ENCODE results near the gene ENDOD1. TPM values are rescaled to one million over a fixed set of nuclear protein-coding genes. Genes with fewer than 3 reads are reported as not detected.
"Not testable (repeated sequence)": the region's sequence is repeated elsewhere in the genome, so short reads cannot be mapped to it uniquely, and the experiment has no call there.

Gene ENDOD1
- total RNA-seq, 1 donor from 2014 or later = 64.8 TPM

GRCh38 chr11:95102733-95103132 is 13.1 kb downstream of the ENDOD1 start:
- DNase-seq (ENCODE audit: low read depth) = no peak

GRCh38 chr11:95103701-95104100 is 14.1 kb downstream of the ENDOD1 start:
- DNase-seq (ENCODE audit: low read depth) = no peak

DNA sequence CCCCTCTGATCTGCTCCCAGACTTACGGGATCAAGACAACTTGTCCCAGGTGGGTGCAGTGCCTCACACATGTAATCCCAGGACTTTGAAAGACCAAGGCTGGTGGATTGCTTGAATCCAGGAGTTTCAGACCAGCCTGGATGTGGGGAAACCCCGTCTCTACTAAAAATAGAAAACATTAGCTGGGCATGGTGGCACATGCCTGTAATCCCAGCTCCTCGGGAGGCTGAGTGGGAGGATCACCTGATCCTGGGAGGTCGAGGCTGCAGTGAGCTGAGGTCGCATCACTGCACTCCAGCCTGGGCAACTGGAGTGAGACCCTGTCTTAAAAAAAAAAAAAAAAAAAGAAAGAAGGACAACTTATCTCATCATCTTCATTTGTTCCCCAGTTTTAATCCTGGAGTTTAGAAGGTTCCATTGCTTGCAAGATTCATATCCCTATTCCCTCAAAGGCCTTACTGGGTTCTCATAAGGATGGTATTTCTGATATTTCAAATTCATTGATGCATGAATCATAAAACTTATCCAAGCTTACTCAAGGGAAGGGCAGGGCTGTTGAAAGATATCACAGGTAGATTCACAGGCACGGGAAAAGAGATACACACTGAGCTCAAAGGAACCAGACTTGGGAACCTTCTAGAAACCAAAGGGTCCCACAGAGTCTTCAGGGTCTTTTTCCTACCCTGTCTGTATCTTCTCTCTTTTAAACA is 14.6 kb downstream of the ENDOD1 start:
- peak; percentile 55 for DNase-seq (ENCODE audit: low read depth)

- DNase-seq (ENCODE audit: low read depth) = peak; percentile 87
Observed at GRCh38 chr11:95104856-95105255, 15.2 kb downstream of the ENDOD1 start.

DNA sequence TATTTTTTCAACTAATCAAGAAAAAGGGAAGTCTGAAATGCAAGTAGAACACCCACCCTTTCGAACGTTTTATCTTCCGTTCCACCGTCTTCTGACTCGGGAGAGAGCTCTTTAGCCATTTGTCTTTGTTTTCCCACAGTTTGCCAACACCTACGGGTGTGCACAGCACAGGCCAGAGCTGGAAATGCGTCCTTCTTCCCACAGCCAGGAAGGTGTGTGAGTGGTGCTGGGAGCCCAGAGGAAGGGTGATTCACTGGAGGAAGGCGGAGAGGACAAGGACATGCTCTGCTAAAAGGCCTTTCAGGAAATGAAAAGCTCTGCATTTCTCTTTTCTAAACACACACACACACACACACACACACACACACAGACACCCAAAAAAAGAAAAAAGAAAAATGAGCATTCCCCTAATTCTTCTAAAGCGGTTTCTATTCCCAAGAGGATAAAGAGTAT is 18.5 kb downstream of the ENDOD1 start:
- peak; percentile 37 for DNase-seq (ENCODE audit: low read depth)

DNA sequence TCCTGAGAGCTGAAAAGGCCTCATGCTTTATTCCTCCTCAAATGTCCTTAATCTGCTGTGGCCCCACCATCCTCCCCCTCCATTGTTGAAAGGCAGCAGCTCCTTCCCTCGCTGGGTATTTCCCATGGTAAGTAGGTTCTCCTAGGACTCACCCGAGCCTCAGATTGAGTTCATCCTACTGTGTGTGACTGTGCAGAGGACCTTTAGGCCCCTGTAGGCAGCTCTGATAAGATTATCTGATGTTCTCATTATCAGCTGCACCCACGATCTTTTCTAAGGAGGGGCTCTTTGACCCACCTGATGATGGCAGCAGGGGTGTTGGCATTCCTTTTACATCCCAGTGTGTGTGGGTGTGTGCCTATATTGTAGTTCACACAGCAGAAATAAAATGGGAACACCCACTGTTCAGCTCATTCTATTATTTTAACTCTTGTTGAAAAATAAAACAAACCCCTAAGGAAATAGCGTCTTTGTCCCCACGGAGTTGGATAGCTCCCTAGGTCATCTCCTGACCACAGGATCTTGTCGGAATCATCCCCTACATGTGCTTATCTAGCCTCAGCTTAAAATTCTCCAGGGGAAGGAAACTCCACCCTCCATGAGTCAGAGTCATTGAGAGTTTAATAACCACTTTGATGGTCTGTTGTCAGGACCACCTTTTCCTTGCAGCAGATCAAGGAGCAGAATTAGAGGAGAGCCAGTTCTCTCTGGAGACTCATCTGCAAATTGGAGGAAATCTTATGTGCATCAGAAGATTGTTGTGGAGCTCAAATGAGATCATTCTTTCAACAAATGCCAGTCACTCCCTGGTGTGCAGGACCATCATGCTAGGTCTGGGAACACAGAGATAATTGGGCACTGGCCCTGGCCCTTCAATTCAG is 19.3 kb downstream of the ENDOD1 start:
- DNase-seq (ENCODE audit: low read depth) = peak; percentile 62

DNA sequence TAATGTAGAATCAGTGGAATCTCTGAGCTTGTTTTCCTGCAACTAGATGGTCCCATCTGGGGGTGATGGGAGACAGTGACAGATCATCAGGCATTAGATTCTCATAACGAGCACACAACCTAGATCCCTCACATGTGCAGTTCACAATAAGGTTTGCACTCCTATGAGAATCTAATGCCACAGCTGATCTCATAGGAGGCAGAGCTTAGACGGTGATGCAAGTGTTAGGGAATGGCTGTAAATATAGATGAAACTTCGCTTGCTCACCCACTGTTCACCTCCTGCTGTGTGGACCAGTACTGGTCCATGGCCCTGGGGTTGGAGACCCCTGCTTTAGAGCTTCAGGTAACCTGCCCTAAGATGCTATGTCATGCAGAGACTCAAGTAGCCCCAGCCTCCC is 21.8 kb downstream of the ENDOD1 start:
- not testable (repeated sequence) for DNase-seq (ENCODE audit: low read depth)

GRCh38 chr11:95111923-95112540 is 22.4 kb downstream of the ENDOD1 start:
- DNase-seq (ENCODE audit: low read depth) = peak; percentile 33

DNA sequence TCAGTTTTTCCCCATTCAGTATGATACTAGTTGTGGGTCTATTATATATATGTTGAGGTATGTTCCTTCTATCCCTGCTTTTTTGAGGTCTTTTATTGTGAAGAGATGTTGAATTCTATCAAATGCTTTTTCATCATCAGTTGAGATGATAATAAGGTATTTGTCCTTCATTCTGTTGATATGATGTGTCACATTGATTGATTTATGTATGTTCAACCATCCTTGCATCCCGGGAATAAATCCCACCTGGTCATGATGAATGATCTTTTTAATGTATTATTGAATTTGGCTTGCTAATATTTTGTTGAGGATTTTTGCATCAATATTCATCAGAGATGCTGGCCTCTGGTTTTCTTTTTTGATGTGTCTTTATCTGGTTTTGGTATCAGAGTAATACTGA is 26.0 kb downstream of the ENDOD1 start:
- DNase-seq (ENCODE audit: low read depth) = no peak

DNA sequence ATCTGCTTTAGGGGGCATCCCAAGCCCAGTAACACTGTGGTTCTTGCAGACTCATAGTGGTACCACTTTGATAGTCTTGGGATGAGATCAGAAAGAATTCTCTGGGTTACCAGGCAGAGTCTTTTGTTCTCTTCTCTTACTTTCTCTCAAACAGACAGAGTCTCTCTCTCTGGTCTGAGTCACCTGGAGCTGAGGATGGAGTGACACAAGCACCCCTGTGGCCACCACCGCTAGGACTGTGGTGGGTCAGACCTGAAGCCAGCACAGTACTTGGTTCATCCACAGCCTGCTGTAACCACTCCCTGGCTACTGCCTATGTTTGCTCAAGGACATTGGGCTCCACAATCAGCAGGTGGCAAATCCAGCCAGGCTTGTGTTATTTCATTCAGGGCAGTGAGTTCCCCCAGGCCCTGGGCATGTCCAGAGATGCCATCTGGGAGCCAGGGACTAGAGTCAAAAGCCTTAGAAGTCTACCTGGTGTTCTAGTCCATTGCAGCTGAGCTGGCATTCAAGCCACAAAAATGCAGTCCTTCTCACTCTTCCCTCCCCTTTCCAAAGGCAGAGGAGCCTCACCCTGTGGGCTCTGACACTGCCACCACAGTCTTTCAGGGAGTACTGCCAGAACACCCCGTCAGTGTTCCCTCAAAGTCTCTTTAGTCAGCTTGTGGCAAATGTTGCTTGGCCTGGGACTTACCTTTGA is 29.9 kb downstream of the ENDOD1 start:
- DNase-seq (ENCODE audit: low read depth) = peak; percentile 89

DNA sequence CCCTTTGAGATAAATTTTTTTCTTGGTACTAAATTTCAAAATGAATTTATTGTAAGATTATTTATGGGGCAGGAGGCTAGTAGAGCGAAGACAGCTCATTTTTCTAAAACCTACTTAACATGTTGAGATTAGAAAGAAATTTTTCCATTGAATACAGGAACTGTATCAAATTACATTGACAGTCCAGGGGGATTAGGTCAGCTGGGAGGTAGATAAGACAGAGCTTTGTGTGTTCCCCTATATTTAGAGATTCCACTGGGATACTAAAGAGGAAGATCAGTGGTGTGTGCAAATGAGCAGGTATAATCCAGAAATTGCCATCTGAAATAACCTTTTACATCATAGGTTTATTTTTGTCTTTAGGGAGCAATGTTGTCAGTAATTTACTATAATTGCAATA is 32.1 kb downstream of the ENDOD1 start:
- no peak for DNase-seq (ENCODE audit: low read depth)

- DNase-seq (ENCODE audit: low read depth) = no peak
Observed at GRCh38 chr11:95123556-95123955, 33.9 kb downstream of the ENDOD1 start.

GRCh38 chr11:95128602-95129001 is 39.0 kb downstream of the ENDOD1 start:
- DNase-seq (ENCODE audit: low read depth) = no peak

DNA sequence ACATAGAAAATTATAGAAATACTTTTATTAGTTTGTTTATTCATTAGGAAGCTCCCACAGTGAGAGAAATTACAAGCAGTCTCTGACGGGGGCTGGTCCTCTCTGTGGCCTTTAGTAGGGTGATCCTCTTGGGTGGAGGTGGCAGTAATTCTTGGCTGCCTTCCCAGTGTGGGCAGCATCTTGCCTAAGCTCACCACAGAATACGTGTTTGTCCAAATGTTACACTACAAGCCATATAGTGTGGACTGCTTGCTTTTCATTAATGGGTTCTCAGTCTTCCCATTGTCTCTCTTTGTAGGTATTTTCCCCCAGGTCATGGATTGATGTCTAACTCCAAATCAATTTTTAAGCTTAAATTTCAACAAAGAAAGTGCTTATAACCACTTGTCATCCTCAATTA is 43.3 kb downstream of the ENDOD1 start:
- DNase-seq (ENCODE audit: low read depth) = peak; percentile 81

DNA sequence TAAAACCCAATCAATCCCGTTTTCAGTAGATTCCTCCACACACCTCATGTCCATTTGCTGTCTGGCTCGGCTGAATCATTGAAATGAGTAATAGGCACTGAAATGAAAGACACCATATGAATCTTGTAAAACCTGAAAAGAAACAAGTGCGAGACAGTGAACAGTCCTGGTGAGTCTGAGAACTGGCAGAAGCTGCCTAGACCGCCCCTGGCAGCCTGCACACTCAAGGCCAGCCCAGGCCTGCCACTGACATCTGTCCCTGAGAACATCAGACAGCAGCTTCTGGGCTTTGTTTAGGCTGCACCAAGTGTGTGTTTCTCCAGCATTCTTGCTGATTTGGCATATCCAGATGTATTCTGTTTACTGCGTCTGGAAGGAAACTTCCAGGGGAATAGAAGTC is 44.8 kb downstream of the ENDOD1 start:
- DNase-seq (ENCODE audit: low read depth) = peak; percentile 62

GRCh38 chr11:95135155-95135554 is 45.5 kb downstream of the ENDOD1 start:
- no peak for DNase-seq (ENCODE audit: low read depth)

GRCh38 chr11:95135880-95136279 is 46.2 kb downstream of the ENDOD1 start:
- DNase-seq (ENCODE audit: low read depth) = no peak

- DNase-seq (ENCODE audit: low read depth) = not testable (repeated sequence)
Observed at GRCh38 chr11:95136747-95137146, 47.1 kb downstream of the ENDOD1 start.

DNA sequence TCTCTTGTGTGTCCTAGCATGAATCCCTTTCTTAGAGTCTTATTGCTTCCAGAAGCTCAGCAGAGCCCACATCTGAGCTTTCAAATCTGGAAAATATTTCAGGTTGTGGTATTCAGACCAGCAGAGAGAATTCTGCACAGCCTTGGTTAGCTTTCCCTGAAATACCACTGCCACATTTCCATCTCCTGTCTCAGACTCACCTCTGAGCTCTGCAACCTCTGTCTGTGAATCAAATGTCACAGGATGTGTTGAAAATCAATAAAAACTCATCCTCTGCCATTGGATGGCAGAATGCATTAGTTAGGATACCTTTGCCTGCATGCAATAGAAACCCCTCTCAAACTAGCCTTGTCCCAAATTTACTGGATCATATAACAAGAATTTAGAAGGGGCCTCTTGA is 47.7 kb downstream of the ENDOD1 start:
- no peak for DNase-seq (ENCODE audit: low read depth)

- peak; percentile 31 for DNase-seq (ENCODE audit: low read depth)
Observed at GRCh38 chr11:95138448-95138847, 48.8 kb downstream of the ENDOD1 start.

- no peak for DNase-seq (ENCODE audit: low read depth)
Observed at GRCh38 chr11:95140397-95141033, 50.9 kb downstream of the ENDOD1 start.
